ENCODE results near the gene EFCAB14.

- TF ChIP-seq, protein P1, sequence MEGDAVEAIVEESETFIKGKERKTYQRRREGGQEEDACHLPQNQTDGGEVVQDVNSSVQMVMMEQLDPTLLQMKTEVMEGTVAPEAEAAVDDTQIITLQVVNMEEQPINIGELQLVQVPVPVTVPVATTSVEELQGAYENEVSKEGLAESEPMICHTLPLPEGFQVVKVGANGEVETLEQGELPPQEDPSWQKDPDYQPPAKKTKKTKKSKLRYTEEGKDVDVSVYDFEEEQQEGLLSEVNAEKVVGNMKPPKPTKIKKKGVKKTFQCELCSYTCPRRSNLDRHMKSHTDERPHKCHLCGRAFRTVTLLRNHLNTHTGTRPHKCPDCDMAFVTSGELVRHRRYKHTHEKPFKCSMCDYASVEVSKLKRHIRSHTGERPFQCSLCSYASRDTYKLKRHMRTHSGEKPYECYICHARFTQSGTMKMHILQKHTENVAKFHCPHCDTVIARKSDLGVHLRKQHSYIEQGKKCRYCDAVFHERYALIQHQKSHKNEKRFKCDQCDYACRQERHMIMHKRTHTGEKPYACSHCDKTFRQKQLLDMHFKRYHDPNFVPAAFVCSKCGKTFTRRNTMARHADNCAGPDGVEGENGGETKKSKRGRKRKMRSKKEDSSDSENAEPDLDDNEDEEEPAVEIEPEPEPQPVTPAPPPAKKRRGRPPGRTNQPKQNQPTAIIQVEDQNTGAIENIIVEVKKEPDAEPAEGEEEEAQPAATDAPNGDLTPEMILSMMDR (conservative IDR thresholded peaks at IDR 0.05) = no peak
- TF ChIP-seq ZFX (IDR thresholded peaks at IDR 0.05) = peak; percentile 93
Observed at GRCh38 chr1:46667782-46668760, 50.8 kb downstream of the EFCAB14 start, which contains the start of gene ATPAF1.
